ENCODE results near the gene KMT2E.
"Not testable (repeated sequence)": the region's sequence is repeated elsewhere in the genome, so short reads cannot be mapped to it uniquely, and the experiment has no call there.

The KMT2E gene

DNA sequence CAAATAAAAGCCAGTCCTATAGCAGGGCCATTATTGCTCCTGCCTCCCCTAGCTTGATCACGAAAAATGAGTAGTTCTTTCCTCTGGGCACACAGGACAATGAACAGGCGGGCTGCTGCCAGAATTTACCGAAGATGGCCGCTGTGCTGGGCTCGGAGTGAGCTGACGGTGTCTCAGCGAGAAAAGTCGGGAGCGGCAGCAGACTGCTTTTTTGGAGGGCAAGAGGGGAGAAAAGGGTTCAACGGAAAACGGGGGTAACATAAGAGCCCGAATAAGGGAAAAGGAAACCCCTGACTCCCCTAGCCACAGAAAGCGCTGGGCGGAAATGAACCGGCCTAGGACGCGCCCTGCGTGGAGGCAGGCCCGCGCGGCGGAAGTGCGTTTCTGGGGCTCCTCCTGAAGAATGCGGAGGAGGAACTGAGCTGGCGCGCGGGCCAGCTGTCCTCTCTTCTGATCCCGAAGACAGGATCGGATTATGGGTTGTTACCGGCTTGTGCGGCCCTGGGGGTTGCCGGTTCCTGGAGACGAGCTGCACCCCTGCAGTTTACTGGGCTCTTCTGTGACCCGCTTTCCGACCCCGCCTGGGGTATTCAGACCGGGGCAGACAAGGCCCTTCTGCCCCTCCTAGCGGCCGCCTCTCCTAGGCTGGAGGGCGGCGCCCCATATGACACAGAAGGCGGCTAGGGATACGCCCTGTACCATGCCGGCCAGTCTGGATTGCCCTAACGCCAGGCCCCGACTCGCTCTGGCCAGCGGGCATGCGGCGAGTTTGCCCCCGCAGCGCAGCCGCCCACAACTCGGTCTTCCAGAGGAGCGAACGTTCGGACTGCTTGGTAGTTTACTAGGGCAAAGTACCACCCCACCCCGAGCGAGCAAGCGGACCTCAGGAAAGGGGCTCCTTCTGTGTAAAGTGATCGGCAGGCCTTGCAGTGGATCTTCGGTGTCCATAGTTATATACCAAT, 30.1 kb upstream of the KMT2E start:
- peak; percentile 78 for DNase-seq (ENCODE audit: low spot score)

DNA sequence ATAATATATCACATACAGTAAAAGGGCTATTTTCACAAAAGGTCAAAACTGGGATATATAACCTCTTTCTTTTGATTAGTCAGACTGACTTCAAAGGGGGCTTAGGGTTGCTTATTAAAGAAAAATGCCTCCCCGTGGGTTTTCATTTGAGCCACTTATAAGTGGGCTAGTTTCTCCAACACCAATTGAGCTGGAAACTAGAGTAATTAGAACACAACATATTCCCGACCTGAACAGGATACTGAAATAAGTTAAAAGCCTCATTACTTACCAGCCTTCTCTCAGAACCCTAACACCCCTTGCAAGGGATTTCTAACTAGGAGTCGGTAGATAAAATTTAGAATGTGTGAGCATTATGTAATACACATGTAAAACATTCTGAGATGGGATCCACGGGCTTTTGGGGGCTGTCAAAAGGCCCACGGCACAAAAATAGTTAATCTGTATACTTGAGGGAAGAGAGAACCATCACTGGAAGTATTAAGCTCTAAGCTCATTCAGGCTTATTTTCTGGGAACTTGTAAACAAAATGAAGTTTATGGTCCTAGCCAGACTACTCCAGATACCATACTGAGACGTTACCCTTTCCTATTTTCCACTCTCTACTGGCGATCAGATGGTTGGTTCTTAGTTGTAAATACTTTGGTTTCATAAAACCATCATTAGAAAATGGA, 29.3 kb upstream of the KMT2E start:
- DNase-seq (ENCODE audit: low spot score): no peak

DNA sequence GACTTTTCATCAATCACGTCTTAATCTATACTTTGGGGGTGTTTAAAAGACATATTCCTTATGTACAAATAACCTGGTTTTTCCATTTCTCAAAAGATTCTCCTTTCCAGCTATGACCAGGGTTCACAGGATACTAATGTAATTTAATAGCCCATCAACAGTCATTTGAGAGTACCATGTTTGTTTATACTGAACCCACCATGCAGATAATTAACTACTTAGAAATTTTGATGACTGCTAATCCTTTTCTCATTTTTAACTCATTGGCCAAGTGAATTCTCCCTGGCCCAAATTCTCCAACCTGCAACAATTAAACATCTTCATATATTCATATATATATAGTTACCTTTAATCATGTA, 28.8 kb upstream of the KMT2E start:
- DNase-seq (ENCODE audit: low spot score): no peak

DNA sequence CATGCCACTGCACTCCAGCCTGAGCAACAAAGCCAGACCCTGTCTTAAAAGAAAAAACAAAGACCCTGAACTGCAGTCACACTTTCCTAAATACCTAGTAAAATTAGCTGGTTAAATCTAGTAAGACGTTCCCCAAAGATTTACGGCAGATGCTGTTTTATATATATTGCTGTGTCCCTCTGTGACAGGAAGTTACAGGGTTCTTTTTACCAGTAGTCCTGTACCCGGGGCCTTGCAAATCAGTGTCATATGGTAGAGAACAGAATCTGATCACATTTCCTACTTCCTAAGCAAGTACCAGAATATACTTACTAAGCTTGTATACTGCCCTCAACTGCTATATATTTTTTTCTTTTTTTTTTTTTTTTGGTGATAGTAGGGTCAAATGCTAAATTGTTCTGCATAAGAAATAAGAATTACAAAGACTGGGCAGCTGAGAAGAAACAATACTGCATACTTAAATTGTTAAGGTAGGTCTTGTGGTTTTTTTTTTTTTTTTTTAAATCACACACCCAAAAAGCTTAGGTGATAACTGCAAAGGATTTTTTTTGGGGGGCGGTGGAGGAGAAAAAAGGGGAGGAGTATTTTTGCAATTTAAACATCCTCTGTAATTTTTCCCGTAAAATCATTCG, 27.3 kb upstream of the KMT2E start:
- no peak for DNase-seq (ENCODE audit: low spot score)

DNA sequence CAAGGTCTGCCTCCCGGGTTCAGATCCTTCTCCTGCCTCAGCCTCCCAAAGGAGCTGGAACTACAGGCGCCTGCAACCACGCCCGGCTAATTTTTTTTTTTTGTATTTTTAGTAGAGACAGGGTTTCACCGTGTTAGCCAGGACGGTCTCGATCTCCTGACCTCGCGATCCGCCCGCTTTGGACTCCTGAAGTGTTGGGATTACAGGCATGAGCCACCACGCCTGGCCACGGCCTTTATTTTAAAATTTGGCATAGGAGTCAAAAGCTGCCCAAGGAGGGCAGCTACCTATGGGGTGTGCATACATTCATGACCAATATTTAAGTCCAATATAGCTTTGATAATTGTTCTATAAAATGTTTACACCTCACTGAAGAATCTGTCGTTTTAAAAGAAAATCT, 26.6 kb upstream of the KMT2E start:
- DNase-seq (ENCODE audit: low spot score): not testable (repeated sequence)

DNA sequence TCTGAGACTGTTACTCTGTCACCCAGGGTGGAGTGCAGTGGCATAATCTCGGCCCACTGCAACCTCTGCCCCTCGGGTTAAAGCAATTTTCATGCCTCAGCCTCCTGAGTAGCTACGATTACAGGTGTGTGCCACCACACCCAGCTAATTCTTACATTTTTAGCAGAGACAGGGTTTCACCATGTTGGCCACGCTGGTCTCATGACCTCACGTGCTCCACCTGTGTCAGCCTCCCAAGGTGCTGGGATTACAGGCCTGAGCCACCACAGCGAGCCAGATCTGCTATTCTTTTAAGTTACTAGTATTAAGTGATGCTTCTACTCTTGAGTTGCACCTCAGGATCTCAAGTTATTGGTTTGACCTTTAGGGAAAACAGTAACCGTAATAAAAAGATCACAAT, 23.0 kb upstream of the KMT2E start:
- no peak for DNase-seq (ENCODE audit: low spot score)

DNA sequence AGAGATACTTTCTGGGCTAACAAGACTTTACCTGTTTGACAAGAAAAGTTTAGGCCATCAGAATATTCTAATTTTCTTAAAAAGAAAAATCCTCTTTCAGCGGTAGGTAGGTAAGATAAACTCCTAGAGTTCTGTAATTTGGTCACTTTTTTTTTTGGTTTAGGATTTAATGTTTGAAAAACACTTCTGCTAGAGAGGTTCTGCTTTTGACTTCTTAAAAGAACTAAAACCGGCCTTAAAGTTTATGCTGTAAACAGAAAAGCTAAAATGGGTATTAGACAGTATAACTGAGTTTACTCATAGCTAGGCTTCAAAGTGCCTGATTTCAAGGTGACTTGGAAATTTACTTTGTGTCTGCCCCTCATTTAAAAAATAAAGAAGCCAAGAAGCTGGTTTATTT, 21.7 kb upstream of the KMT2E start:
- DNase-seq (ENCODE audit: low spot score): no peak

DNA sequence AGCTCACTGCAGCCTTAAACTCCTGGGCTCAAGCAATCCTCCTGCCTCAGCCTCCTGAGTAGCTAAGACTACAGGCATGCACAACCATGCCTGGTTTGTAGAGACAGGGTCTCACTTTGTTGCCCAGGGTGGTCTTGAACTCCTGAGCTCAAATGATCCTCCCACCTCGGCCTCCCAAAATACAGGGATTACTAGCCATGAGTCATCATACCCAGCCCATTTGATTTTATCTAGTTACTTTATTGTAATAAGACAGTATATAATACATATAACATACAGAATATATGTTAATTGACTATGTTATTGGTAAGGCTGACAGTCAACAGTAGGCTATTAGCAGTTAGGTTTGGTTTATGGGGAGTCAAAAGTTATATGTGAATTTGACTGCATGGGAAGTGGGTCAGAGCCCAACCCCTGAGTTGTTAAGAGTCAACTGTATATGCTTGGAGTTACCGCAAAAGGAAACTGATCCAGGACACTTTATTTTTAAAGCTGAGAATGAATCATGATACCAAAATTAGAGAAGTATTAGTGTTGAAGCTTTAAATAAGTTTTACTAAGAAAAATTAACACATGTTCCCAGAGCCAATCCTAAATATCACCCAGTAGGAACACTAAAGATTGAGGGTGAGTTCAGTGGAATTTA, 20.7 kb upstream of the KMT2E start:
- no peak for DNase-seq (ENCODE audit: low spot score)

DNA sequence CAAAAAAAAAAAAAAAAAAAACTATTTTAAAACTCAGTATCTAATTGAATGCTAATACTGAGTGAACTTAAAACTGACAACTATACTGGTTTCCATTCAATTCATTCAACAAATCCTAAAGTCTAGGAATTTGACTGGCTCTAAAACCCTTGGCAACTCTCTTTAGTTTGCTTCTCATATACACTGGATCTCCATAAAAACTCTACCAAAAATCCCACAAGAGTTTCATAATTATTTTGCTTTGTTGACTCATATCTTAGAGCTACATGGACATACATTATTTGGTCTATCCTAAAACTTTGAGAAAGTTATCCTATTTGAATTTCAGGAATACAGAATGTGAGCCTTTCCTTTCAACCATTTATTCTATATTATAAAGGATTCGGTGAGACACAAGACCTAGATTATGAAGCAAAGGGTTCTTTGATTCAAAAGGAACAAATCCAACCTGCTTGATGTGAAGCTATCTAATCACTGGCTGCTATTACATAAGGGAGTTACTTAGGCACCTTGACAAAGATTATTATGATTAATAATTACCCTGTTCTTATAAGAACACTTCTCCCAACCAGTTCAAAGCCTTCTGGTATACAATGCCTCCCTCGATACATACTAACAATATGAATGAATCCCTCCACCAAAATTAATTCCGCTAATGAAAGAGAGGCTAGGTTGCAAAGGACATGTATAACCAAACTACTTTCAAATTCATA, 15.8 kb upstream of the KMT2E start:
- DNase-seq (ENCODE audit: low spot score): no peak

DNA sequence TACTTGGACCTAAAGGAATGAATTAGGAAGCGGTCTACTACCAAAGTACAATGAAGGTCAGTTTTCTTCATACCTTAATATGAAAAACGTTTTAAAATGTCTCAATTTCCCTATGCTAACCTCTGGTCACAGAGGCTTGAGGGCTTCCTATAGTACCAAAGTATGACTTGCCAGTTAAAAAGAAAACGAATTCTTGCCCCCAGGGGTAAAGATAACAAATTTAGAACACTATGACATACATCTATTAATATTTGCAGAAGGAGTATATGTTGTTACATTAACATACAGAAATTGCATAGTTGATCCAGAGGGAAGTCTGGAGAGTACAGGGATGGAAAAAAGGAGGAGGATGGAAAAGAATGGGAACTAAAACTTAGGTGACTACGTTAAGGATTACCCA, 13.8 kb upstream of the KMT2E start:
- no peak for DNase-seq (ENCODE audit: low spot score)

DNA sequence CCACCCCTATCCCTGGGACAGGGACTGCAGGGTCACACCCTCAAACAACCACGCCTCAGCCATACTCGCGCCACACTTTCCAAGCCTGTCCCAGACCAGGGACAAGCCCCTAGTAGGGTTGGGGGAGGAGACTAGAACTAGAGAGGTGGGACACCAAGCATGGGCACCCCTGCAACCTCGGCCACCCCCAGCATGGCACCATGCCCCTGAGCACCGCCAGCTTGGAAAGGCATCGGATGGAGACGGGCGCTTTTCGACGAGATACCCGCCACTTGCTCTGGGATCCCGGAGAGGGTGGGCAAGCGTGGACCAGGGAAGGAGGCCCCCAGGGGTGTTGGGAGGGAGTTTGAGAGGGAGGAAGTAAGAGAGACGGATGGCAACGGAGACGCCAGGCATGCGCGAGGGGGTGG, 13.1 kb upstream of the KMT2E start:
- no peak for DNase-seq (ENCODE audit: low spot score)

DNA sequence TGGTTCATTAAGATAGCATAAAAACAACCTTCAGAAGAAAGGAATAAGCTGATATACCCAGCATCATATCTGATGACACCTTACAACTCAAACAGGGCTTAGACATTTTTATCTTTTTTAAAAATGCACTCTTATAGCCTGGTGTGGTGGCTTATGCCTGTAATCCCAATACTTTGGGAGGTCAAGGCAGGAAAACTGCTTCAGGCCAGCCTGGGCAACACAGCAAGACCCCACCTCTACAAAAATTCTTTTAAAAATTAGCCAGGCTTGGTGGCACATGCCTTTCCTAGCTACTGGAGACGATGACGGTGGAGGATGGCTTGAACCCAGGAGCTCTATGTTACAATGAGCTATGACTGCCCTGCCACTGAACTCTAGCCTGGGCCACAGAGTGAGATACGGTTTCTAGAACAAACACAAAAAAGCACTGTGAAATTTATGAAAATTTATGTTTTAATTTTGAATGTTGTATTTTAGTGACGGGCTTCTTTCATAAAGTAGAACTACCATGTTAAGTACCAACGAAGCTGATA, 12.3 kb upstream of the KMT2E start:
- no peak for DNase-seq (ENCODE audit: low spot score)

DNA sequence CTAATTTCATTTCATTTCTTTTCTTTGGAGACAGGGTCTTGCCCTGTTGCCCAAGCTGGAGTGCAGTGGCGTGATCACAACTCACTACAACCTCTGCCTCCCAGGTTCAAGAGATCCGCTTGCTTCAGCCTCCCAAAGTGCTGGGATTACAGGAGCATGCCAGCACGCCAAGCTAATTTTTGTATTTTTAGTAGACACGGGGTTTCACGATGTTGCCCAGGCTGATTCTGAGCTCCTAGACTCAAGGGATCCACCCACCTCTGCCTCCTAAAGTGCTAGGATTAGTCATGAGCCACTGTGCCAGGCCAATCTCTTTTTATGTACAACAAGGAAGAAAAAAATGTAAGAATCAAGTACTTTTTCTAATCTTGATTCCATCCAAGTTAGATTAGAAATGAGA, 10.7 kb upstream of the KMT2E start:
- no peak for DNase-seq (ENCODE audit: low spot score)

DNA sequence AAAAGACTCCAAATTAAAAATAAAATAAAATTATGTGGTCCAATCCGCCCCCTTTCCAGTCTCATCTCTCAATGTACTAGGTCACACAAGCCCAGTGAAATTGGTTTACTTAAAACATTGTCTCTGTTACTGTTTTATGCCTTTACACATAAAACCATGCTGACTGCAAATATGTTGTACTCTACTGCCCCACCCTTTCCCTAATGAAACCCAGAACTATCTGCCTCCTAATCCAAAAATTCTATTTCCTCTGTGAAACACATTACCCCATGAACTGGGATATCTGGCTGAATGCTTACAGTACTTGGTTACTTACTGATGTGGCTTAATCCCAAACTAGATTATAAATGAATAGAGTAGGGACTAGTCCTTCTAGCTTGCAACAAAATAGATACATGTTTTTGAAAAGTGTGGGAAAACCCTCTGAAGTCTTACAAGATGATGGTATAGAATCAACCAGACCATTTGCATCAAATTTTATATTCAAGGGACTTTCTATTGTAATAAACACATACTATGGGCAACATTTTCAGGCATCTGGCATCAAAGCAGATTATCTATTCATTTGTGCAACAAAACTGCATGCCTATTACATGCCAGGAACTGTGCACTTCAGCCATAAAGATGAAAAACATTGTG, 10.0 kb upstream of the KMT2E start:
- no peak for DNase-seq (ENCODE audit: low spot score)

DNA sequence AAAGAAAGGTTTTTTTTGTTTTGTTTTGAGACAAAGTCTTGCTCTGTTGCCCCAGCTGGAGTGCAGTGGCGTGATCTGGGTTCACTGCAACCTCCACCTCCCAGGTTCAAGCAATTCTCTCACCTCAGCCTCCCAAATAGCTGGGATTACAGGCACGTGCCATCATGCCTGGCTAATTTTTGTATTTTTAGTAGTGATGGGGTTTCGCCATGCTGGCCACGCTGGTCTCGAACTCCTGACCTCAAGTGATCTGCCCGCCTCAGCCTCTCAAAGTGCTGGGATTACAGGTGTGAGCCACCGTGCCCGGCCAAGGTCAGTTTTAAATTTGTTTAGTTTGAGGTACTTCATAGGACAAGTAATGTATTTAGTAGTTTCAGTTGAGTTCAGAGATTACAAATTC, 9.0 kb upstream of the KMT2E start:
- DNase-seq (ENCODE audit: low spot score): not testable (repeated sequence)

DNA sequence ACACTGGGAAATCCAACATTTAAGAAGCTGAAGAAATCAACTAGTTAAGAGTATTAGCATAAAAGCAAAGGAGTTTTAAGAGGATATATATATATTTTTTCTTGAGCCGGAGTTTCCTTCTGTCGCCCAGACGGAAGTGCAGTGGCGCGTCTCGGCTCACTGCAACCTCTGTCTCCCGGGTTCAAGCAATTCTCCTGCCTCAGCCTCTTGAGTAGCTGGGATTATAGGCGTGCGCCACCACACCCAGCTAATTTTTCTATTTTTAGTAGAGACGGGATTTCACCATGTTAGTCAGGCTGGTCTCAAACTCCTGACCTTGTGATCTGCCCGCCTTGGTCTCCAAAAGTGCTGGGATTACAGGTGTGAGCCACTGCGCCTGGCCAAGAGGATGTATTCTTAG, 8.5 kb upstream of the KMT2E start:
- not testable (repeated sequence) for DNase-seq (ENCODE audit: low spot score)

DNA sequence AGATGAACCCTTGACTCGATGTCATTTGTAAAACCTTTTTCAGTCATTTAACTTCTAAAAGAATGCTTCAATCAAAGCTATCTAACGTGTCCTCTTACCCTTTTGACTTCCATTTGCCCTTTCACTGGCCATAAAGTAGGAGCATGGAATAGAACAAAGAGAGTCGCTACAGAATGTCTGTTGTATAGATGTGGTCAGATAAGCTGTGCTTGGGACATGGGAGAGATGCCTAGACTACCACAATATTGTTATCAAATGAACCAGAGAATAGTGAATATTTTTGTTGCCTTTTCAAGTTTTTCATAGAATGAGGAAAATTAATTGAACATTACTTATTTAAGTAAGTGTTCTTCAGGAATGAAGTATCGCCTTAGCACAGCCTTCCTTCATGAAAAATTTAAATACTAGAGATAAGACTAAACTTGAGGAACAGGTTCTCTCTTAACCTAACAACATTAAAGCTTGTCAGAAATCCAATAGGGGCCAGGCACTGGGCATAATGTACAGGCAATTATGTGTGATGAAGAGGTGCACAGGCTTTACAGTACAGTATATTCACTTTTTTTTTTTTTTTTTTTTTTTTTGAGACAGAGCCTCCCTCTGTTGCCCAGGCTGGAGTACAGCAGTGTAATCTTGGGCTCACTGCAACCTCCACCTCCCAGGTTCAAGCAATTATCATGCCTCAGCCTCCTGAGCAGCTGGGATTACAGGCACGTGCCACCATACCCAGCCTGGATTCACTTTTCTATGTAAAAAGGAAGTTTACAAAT, 7.5 kb upstream of the KMT2E start:
- DNase-seq (ENCODE audit: low spot score): peak; percentile 30

DNA sequence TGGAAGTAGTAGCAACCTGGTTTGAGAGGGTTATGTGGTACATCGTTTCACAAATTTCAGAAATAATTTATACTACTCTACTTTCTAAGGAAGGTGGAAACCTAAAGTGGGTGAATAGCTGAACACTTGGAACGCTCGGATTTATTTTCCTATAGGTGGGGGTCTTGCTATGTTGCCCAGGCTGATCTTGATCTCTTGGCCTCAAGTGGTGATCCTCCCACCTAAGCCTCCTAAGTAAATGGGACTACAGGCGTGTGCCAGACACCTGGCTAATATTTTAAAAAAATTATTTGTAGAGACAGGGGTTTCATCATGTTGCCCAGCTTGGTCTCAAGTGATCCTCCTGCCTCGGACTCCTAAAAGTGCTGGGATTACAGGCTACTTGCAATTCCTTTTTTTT, 6.7 kb upstream of the KMT2E start:
- no peak for DNase-seq (ENCODE audit: low spot score)

DNA sequence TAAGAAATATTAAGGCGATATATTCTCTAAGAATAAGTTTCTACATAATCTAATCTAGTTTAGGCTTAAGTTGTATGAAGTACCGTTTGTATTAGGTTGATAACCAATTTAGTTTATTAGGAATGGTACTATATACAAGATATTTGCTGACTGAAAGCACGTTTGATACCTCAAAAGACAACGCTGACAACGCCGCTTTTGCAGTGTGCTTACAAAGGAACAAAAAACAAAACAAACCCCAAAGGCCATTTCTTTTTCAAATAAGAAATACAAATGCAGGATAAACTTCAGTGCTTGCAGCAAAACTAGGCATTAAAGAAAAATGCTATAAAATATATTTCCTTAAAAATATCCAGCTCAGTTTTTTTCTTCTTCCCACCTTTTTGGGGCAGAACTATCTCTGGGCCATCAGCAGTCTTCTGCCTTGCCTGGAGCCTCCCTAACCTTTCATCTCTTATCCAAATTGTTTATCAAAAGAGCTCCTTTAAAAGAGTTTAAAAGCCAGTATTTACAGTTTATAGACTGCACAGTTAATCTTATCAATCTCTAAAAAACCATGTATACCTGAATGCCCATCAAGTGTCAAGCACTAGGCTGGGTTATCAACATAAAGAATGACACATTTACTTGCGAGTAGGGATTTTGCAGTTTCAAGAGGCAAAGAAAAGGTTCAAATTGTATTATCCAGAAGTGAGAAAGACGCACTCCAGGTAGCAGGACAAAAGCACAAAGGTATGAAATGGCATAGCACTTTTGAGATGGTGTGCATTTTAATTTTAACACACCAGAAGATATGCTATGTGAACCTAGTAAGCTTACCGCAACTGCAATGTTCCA, 4.1 kb upstream of the KMT2E start:
- DNase-seq (ENCODE audit: low spot score): no peak
